ENCODE data around the gene COX14. TPM values are rescaled to one million over a fixed set of nuclear protein-coding genes. Genes with fewer than 3 reads are reported as not detected.
A peak's percentile ranks its signal among the peaks of the same experiment; 100 is the strongest.
"Not testable (repeated sequence)": the region's sequence is repeated elsewhere in the genome, so short reads cannot be mapped to it uniquely, and the experiment has no call there.

Gene COX14
- total RNA-seq, 1 donor from 2014 or later = 23.3 TPM

DNA sequence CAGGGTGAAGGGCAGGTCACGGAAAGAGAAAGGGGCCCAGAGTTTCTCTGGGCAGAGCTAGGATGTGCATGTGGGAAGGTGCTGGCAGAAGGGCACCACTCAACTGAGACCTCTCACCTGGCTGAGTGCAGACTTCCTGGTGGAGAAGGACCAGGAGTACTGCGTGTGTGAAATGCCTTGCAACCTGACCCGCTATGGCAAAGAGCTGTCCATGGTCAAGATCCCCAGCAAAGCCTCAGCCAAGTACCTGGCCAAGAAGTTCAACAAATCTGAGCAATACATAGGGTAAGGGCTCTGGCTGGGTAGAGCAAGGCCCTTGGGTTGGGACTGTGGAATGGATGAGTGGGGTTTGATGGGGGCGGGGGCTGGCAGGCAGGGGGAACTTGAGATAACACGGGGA is 32.3 kb upstream of the COX14 start:
- peaks cover 11% of the 10 kb centered on the region for H3K4me1 Mint-ChIP-seq (ENCODE audit: low read depth, unreplicated experiment)
- TF ChIP-seq, protein P1, sequence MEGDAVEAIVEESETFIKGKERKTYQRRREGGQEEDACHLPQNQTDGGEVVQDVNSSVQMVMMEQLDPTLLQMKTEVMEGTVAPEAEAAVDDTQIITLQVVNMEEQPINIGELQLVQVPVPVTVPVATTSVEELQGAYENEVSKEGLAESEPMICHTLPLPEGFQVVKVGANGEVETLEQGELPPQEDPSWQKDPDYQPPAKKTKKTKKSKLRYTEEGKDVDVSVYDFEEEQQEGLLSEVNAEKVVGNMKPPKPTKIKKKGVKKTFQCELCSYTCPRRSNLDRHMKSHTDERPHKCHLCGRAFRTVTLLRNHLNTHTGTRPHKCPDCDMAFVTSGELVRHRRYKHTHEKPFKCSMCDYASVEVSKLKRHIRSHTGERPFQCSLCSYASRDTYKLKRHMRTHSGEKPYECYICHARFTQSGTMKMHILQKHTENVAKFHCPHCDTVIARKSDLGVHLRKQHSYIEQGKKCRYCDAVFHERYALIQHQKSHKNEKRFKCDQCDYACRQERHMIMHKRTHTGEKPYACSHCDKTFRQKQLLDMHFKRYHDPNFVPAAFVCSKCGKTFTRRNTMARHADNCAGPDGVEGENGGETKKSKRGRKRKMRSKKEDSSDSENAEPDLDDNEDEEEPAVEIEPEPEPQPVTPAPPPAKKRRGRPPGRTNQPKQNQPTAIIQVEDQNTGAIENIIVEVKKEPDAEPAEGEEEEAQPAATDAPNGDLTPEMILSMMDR (IDR thresholded peaks at IDR 0.05; ENCODE audit: partially characterized antibody, unreplicated experiment) = no peak
- peaks cover 8% of the 10 kb centered on the region for H3K9me3 Mint-ChIP-seq (ENCODE audit: unreplicated experiment)
- peaks cover 4% of the 10 kb centered on the region for H3K36me3 Mint-ChIP-seq (ENCODE audit: unreplicated experiment)
- H3K4me3 Mint-ChIP-seq (ENCODE audit: unreplicated experiment) = no peak overlapping the region
- H3K27ac Mint-ChIP-seq (ENCODE audit: unreplicated experiment) = no peak overlapping the region
- DNase-seq = no peak
- H3K27me3 Mint-ChIP-seq (ENCODE audit: unreplicated experiment) = peaks cover 18% of the 10 kb centered on the region

DNA sequence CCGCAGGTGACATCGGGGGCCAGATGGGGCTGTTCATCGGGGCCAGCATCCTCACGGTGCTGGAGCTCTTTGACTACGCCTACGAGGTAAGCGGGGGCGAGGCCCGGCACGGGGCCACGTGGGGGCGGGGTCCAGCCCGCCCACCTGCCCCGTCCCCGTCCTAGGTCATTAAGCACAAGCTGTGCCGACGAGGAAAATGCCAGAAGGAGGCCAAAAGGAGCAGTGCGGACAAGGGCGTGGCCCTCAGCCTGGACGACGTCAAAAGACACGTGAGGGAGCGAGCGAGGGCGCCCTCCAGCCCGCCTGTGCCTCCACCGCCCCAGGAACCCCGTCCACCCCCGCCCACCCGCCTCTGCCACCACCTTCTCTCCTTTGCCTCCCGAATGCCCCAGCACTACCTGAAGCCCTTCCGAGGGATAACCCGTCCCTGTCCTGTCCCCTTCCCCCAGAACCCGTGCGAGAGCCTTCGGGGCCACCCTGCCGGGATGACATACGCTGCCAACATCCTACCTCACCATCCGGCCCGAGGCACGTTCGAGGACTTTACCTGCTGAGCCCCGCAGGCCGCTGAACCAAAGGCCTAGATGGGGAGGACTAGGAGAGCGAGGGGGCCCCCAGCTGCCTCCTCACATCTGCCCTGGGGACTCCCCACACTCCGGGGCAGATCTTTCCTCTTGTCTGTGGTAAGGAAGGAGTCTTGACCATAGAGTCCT is 30.8 kb upstream of the COX14 start:
- TF ChIP-seq, protein P1 (IDR thresholded peaks at IDR 0.05; ENCODE audit: partially characterized antibody, unreplicated experiment) = no peak
- Mint-ChIP-seq H3K4me1 (ENCODE audit: low read depth, unreplicated experiment) (peaks cover 10% of the 10 kb centered on the region), H3K9me3 (ENCODE audit: unreplicated experiment) (peaks cover 9% of the 10 kb centered on the region)

DNA sequence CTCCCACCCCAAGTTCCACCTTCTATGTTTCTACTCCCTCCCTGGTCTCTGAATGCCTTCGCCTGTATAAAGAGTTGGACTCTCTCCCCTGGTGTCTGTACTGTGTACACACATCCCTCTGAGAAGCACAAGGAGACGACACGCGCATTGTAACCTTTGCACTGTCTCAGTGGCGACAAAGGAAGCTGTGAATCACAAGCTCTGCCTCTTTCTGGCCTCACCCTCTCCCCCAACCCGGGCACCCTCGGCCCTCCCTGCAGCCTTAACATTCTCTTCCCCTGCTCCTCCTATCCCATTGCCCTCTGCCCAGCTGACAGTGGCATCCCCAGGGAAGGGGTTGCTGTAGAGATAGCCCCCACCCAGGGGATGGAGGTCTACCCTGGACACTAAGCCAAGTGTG is 29.4 kb upstream of the COX14 start:
- Mint-ChIP-seq H3K9me3 (ENCODE audit: unreplicated experiment) (peaks cover 10% of the 10 kb centered on the region), H3K36me3 (ENCODE audit: unreplicated experiment) (peaks cover 4% of the 10 kb centered on the region), H3K4me3 (ENCODE audit: unreplicated experiment) (no peak overlapping the region), H3K4me1 (ENCODE audit: low read depth, unreplicated experiment) (peaks cover 5% of the 10 kb centered on the region), H3K27ac (ENCODE audit: unreplicated experiment) (peak overlapping the region; percentile 0), H3K27me3 (ENCODE audit: unreplicated experiment) (peaks cover 14% of the 10 kb centered on the region)
- no peak for DNase-seq
- TF ChIP-seq, protein P1 (IDR thresholded peaks at IDR 0.05; ENCODE audit: partially characterized antibody, unreplicated experiment) = no peak

More for the DNA sequence above, 30.8 kb upstream of the COX14 start:
- Mint-ChIP-seq H3K27ac (ENCODE audit: unreplicated experiment) (no peak overlapping the region), H3K27me3 (ENCODE audit: unreplicated experiment) (peaks cover 16% of the 10 kb centered on the region), H3K36me3 (ENCODE audit: unreplicated experiment) (peaks cover 4% of the 10 kb centered on the region), H3K4me3 (ENCODE audit: unreplicated experiment) (no peak overlapping the region)
- no peak for DNase-seq

DNA sequence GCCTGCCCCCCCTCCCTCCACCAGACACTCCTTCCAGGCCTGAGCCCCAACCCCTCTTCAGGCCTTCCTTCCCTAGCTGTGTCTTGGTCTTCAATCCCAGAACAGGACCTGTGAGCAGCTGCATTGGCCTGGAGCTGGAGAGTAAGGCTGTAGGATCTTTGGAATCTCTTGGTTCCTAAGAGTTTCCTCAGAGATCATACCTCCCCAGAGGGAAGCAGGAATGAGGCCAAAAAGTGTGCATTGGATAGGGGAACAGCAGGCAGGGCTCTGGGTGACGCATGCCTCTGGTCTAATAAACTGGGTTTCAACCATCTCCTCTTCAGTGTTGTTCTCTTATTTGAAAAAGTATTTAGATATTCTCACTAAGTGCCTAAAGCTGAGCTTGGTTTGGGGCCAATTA is 28.7 kb upstream of the COX14 start:
- Mint-ChIP-seq H3K4me1 (ENCODE audit: low read depth, unreplicated experiment) (peaks cover 5% of the 10 kb centered on the region), H3K27ac (ENCODE audit: unreplicated experiment) (peak overlapping the region; percentile 57), H3K9me3 (ENCODE audit: unreplicated experiment) (peaks cover 11% of the 10 kb centered on the region), H3K36me3 (ENCODE audit: unreplicated experiment) (peaks cover 4% of the 10 kb centered on the region), H3K4me3 (ENCODE audit: unreplicated experiment) (peak overlapping the region; percentile 70), H3K27me3 (ENCODE audit: unreplicated experiment) (peaks cover 14% of the 10 kb centered on the region)
- DNase-seq = no peak
- TF ChIP-seq, protein P1 (IDR thresholded peaks at IDR 0.05; ENCODE audit: partially characterized antibody, unreplicated experiment) = no peak

DNA sequence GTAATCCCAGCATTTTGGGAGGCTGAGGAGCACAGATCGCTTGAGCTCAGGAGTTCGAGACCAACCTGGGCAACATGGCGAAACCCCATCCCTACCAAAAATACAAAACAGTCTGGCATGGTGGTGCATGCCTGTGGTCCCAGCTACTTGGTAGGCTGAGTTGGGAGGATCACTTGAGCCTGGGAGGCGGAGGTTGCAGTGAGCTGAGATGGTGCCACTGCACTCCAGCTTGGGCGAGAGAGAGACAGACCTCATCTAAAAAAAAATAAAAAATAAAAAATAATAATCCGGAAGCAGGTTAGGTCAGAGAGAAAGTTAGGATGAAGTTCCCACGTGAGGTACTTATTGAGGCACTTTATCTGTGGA is 27.6 kb upstream of the COX14 start:
- H3K27me3 Mint-ChIP-seq (ENCODE audit: unreplicated experiment) = peaks cover 14% of the 10 kb centered on the region
- H3K9me3 Mint-ChIP-seq (ENCODE audit: unreplicated experiment) = peaks cover 11% of the 10 kb centered on the region
- H3K4me3 Mint-ChIP-seq (ENCODE audit: unreplicated experiment) = peak overlapping the region; percentile 82
- H3K4me1 Mint-ChIP-seq (ENCODE audit: low read depth, unreplicated experiment) = peaks cover 11% of the 10 kb centered on the region
- peak overlapping the region; percentile 81 for H3K27ac Mint-ChIP-seq (ENCODE audit: unreplicated experiment)
- not testable (repeated sequence) for DNase-seq; H3K36me3 Mint-ChIP-seq (ENCODE audit: unreplicated experiment)

All from glutamatergic neuron (in vitro differentiated cells).